Measurements from ENCODE around the gene RAD51B. TPM values are rescaled to one million over a fixed set of nuclear protein-coding genes. Genes with fewer than 3 reads are reported as not detected.

The RAD51B gene
- polyA plus RNA-seq, 1 donor (not counting 4 experiments of a cell fraction or from before 2014, with no cell fraction given): 13.3 TPM

DNA sequence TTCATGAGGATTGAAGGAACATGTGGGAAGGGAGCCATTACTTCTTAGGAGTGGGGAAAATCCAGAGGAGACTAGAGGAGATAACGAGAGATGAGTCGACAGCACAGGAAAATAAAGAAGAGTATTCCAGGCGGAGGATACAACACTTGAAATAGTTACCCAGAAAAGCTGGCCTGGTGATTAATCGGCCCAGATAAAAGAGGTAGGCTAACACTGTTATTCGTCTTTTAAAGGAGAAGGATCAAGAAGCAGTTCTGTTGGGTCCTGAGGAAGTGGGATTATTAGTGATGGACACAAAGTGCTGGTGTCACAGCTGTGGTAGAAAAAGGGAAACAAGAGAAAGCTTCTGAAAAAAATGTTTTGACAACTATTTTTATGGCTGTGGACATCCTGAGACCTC lies 548.0 kb downstream of the RAD51B start:
- DNase-seq (ENCODE audit: low read depth, low spot score): no peak
- no peaks in the 10 kb centered on the region for H3K36me3 ChIP-seq (ENCODE audit: control insufficient read depth in 2 of 2, extremely low read depth in 1 of 2, insufficient read depth in 2 of 2, low read length in 2 of 2)
- no peak for FAIRE-seq
- H3K27me3 ChIP-seq (ENCODE audit: control insufficient read depth, extremely low read depth, insufficient read depth, low read length): no peaks in the 10 kb centered on the region
- H3K79me2 ChIP-seq (ENCODE audit: control insufficient read depth, insufficient read depth, low read length): no peaks in the 10 kb centered on the region
- TF ChIP-seq, protein P1, sequence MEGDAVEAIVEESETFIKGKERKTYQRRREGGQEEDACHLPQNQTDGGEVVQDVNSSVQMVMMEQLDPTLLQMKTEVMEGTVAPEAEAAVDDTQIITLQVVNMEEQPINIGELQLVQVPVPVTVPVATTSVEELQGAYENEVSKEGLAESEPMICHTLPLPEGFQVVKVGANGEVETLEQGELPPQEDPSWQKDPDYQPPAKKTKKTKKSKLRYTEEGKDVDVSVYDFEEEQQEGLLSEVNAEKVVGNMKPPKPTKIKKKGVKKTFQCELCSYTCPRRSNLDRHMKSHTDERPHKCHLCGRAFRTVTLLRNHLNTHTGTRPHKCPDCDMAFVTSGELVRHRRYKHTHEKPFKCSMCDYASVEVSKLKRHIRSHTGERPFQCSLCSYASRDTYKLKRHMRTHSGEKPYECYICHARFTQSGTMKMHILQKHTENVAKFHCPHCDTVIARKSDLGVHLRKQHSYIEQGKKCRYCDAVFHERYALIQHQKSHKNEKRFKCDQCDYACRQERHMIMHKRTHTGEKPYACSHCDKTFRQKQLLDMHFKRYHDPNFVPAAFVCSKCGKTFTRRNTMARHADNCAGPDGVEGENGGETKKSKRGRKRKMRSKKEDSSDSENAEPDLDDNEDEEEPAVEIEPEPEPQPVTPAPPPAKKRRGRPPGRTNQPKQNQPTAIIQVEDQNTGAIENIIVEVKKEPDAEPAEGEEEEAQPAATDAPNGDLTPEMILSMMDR (optimal IDR thresholded peaks at IDR 0.05 in 1 of 3, IDR thresholded peaks at IDR 0.05 in 1 of 3, conservative IDR thresholded peaks at IDR 0.05 in 1 of 3; ENCODE audit: extremely low read depth in 1 of 3, insufficient read depth in 2 of 3, low read length in 3 of 3): no peak
- TF ChIP-seq EZH2 (IDR thresholded peaks at IDR 0.05; ENCODE audit: low read length): no peak
- no peaks in the 10 kb centered on the region for H3K9me3 ChIP-seq (ENCODE audit: control insufficient read depth, low read depth, low read length)
- dilution Hi-C loops (cut with MboI; ENCODE audit: extremely low pct_ligation_motif_present, low sequenced_read_pairs): no loop called here
- no peaks in the 10 kb centered on the region for H3K9me1 ChIP-seq (ENCODE audit: control insufficient read depth, extremely low read depth, insufficient read depth, low read length)
- H3K4me2 ChIP-seq (ENCODE audit: control insufficient read depth, extremely low read depth, insufficient read depth, low read depth, low read length): no peak overlapping the region
- H3K4me1 ChIP-seq (ENCODE audit: control insufficient read depth, extremely low read depth, insufficient read depth, low read length): peaks cover 6% of the 10 kb centered on the region
- H3K27ac ChIP-seq (ENCODE audit: control insufficient read depth, insufficient read depth, low read length): no peak overlapping the region
- H4K20me1 ChIP-seq (ENCODE audit: control insufficient read depth, extremely low read depth, insufficient read depth, low read length): no peaks in the 10 kb centered on the region
- no peak overlapping the region for H2AFZ ChIP-seq (ENCODE audit: control insufficient read depth, low read length)
- no peak overlapping the region for H3K9ac ChIP-seq (ENCODE audit: control insufficient read depth, extremely low read depth, insufficient read depth, low read length)
- no peak overlapping the region for H3K4me3 ChIP-seq (ENCODE audit: control insufficient read depth in 2 of 3, extremely low read depth in 1 of 3, insufficient read depth in 2 of 3, low read depth in 1 of 3, low read length in 3 of 3)

DNA sequence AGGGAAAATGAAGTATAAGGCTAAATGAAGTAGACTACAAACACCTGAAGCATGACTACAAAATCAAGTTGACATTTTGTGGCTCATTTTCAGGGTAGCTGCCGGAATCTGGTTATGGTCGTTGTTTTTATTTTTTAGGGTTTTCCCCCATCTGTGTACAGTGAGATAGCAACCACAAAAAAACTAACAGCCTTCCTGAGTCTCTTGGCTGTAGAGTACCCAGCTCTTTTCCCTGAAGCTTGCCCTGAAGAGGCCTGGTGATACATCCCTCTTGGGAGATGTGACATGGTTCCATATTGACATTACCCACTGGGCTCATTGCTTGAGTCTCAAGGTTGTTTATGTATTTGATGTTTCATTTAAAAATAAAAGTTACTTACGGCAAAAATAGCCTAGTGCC lies 549.3 kb downstream of the RAD51B start:
- H3K27ac ChIP-seq (ENCODE audit: control insufficient read depth, insufficient read depth, low read length): no peak overlapping the region
- dilution Hi-C loops (cut with MboI; ENCODE audit: extremely low pct_ligation_motif_present, low sequenced_read_pairs): no loop called here
- no peaks in the 10 kb centered on the region for H4K20me1 ChIP-seq (ENCODE audit: control insufficient read depth, extremely low read depth, insufficient read depth, low read length)
- no peak overlapping the region for H3K4me2 ChIP-seq (ENCODE audit: control insufficient read depth, extremely low read depth, insufficient read depth, low read depth, low read length)
- no peaks in the 10 kb centered on the region for H3K9me3 ChIP-seq (ENCODE audit: control insufficient read depth, low read depth, low read length)
- no peak for TF ChIP-seq EZH2 (IDR thresholded peaks at IDR 0.05; ENCODE audit: low read length)
- TF ChIP-seq, protein P1 (optimal IDR thresholded peaks at IDR 0.05 in 1 of 3, IDR thresholded peaks at IDR 0.05 in 1 of 3, conservative IDR thresholded peaks at IDR 0.05 in 1 of 3; ENCODE audit: extremely low read depth in 1 of 3, insufficient read depth in 2 of 3, low read length in 3 of 3): no peak
- no peaks in the 10 kb centered on the region for H3K36me3 ChIP-seq (ENCODE audit: control insufficient read depth in 2 of 2, extremely low read depth in 1 of 2, insufficient read depth in 2 of 2, low read length in 2 of 2)
- no peaks in the 10 kb centered on the region for H3K9me1 ChIP-seq (ENCODE audit: control insufficient read depth, extremely low read depth, insufficient read depth, low read length)
- H3K27me3 ChIP-seq (ENCODE audit: control insufficient read depth, extremely low read depth, insufficient read depth, low read length): no peaks in the 10 kb centered on the region
- H3K4me1 ChIP-seq (ENCODE audit: control insufficient read depth, extremely low read depth, insufficient read depth, low read length): peaks cover 6% of the 10 kb centered on the region
- FAIRE-seq (no peak), DNase-seq (ENCODE audit: low read depth, low spot score) (no peak)
- H3K79me2 ChIP-seq (ENCODE audit: control insufficient read depth, insufficient read depth, low read length): no peaks in the 10 kb centered on the region
- H3K4me3 ChIP-seq (ENCODE audit: control insufficient read depth in 2 of 3, extremely low read depth in 1 of 3, insufficient read depth in 2 of 3, low read depth in 1 of 3, low read length in 3 of 3): no peak overlapping the region
- no peak overlapping the region for H2AFZ ChIP-seq (ENCODE audit: control insufficient read depth, low read length)
- H3K9ac ChIP-seq (ENCODE audit: control insufficient read depth, extremely low read depth, insufficient read depth, low read length): no peak overlapping the region

Data from keratinocyte (primary cell).